ENCODE data around the gene TTLL11.

DNA sequence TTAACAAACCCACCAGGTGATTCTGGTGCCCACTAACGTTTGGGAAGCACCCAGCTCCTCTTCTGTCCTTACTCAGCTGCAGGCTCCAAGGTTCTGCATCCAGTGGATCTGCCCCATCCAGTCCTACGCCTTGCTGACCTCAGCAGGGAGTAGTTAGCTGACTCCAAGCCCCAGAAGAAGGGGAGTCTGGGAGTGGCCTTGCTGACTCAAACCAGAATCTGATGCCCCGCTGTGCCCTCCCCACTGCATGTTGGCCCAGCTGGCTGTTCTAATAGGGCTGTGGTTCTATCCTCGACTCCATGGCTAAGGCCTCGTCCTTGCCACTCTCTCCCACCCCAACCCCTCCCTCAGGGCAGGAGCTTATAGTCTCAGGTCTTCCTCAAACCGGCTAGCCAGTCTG, 136.3 kb downstream of the TTLL11 start:
- TF ChIP-seq, protein P1, sequence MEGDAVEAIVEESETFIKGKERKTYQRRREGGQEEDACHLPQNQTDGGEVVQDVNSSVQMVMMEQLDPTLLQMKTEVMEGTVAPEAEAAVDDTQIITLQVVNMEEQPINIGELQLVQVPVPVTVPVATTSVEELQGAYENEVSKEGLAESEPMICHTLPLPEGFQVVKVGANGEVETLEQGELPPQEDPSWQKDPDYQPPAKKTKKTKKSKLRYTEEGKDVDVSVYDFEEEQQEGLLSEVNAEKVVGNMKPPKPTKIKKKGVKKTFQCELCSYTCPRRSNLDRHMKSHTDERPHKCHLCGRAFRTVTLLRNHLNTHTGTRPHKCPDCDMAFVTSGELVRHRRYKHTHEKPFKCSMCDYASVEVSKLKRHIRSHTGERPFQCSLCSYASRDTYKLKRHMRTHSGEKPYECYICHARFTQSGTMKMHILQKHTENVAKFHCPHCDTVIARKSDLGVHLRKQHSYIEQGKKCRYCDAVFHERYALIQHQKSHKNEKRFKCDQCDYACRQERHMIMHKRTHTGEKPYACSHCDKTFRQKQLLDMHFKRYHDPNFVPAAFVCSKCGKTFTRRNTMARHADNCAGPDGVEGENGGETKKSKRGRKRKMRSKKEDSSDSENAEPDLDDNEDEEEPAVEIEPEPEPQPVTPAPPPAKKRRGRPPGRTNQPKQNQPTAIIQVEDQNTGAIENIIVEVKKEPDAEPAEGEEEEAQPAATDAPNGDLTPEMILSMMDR (IDR thresholded peaks at IDR 0.05) = no peak
- no peak for TF ChIP-seq POLR2A (IDR thresholded peaks at IDR 0.05)

Data from Peyer's patch (tissue), 4 donors.